Panc1 (cell line): ENCODE data around the gene MYO1A. TPM values are rescaled to one million over a fixed set of nuclear protein-coding genes. Genes with fewer than 3 reads are reported as not detected.

ENCODE experiments used
- ATAC-seq: fragments of 200-7000 bp; cut with Tn5 transposase; 2 replicates; pipeline ENCODE4 v1.9.1; 2020; ENCODE audit warnings: mild to moderate bottlenecking, moderate library complexity
- BruUV-seq: library from RNA; stranded (reverse); fragments of 400-500 nt; replicated peaks from 2 replicates; lab custom pipeline; 2021; lab: Mats Ljungman, UMichigan
- CTCF ChIA-PET: fragments of 300-600 bp; sonication (Branson Sonifier 250); formaldehyde crosslinking; loops from one replicate; lab custom pipeline; 2022; ENCODE audit warnings: antibody characterized with exemption; lab: Charles Lee
- POLR2A ChIA-PET: fragments of 300-600 bp; sonication (Branson Sonifier 250); formaldehyde crosslinking; loops from one replicate; lab custom pipeline; 2022; ENCODE audit warnings: antibody characterized with exemption; lab: Charles Lee
- DNase-seq: peaks from one replicate; pipeline ENCODE4 v3.0.0-alpha.2; 2010; ENCODE audit warnings: low read depth, low spot score
- H3K27ac ChIP-seq: 2 replicates; pipeline ENCODE4 v1.5.1; 2011; ENCODE audit warnings: mild to moderate bottlenecking, low read length, inconsistent platforms
- H3K27me3 ChIP-seq: fragments of 200-500 bp; sonication (Bioruptor generic); 2 replicates; pipeline ENCODE4 v1.6.0; 2014; ENCODE audit warnings: low read length, inconsistent platforms; ENCODE audit not compliant: control insufficient read depth, insufficient read depth
- H3K36me3 ChIP-seq: fragments of 200-500 bp; sonication (Bioruptor generic); 2 replicates; pipeline ENCODE4 v1.5.1; 2014; ENCODE audit warnings: inconsistent platforms, mild to moderate bottlenecking, low read length, moderate library complexity; ENCODE audit not compliant: control insufficient read depth, insufficient read depth
- H3K4me1 ChIP-seq: 2 replicates; pipeline ENCODE4 v1.5.1; 2011; ENCODE audit warnings: inconsistent platforms, mild to moderate bottlenecking, low read length, moderate library complexity; ENCODE audit not compliant: control insufficient read depth, insufficient read depth
- H3K4me3 ChIP-seq, 2 experiments: 2 replicates each; pipeline ENCODE4 v1.5.1; 2011 to 2012; ENCODE audit warnings: low read depth in 2 of 2, low read length in 2 of 2, mild to moderate bottlenecking in 2 of 2, inconsistent platforms in 1 of 2, moderate library complexity in 1 of 2
- H3K9me3 ChIP-seq: fragments of 200-500 bp; sonication (Bioruptor generic); 2 replicates; pipeline ENCODE4 v1.5.1; 2014; ENCODE audit warnings: low read depth, mild to moderate bottlenecking, inconsistent platforms, low read length, moderate library complexity; ENCODE audit not compliant: control insufficient read depth, insufficient read depth
- POLR2AphosphoS5 ChIP-seq: IDR thresholded peaks from 2 replicates; pipeline ENCODE4 v1.6.1; 2012; ENCODE audit warnings: mild to moderate bottlenecking, low read depth, low read length, moderate library complexity
- REST ChIP-seq, 2 experiments: IDR thresholded peaks; 2 replicates each; pipeline ENCODE4 v1.6.1; 2011 to 2012; ENCODE audit warnings: low read depth in 2 of 2, control low read depth in 1 of 2, low read length in 1 of 2, mild to moderate bottlenecking in 1 of 2, moderate library complexity in 1 of 2; ENCODE audit not compliant: insufficient read depth in 1 of 2
- SIN3A ChIP-seq: IDR thresholded peaks from 2 replicates; pipeline ENCODE4 v1.6.1; 2012; ENCODE audit warnings: low read depth, mild to moderate bottlenecking, low read length, moderate library complexity, borderline replicate concordance; ENCODE audit not compliant: insufficient read depth
- TCF7L2 ChIP-seq: IDR thresholded peaks from 2 replicates; pipeline ENCODE4 v1.6.1; 2011; ENCODE audit warnings: mild to moderate bottlenecking, low read depth, low read length, inconsistent platforms
- in situ Hi-C: cut with HindIII; loops from 2 replicates; pipeline ENCODE4 v1.10.0; 2016; ENCODE audit warnings: low sequenced_read_pairs, low pct_unique_long_range_greater_than_20kb
- intact Hi-C: fragments of 100-400 bp; cut with micrococcal nuclease; formaldehyde crosslinking; loops from one replicate; pipeline ENCODE4 v1.10.0; 2022; ENCODE audit not compliant: unreplicated experiment
- total RNA-seq: library from RNA; stranded (reverse); gene quantifications from one replicate; pipeline ENCODE4 v1.2.1, GENCODE V29; 2021; ENCODE audit not compliant: unreplicated experiment
- TF ChIP-seq, protein P1 (sequence below): fragments of 450-650 bp; IDR thresholded peaks from 2 replicates; pipeline ENCODE4 v1.5.1; 2017; ENCODE audit warnings: mild to moderate bottlenecking

Gene MYO1A
- total RNA-seq, 1 experiment from 2014 or later = not detected

DNA sequence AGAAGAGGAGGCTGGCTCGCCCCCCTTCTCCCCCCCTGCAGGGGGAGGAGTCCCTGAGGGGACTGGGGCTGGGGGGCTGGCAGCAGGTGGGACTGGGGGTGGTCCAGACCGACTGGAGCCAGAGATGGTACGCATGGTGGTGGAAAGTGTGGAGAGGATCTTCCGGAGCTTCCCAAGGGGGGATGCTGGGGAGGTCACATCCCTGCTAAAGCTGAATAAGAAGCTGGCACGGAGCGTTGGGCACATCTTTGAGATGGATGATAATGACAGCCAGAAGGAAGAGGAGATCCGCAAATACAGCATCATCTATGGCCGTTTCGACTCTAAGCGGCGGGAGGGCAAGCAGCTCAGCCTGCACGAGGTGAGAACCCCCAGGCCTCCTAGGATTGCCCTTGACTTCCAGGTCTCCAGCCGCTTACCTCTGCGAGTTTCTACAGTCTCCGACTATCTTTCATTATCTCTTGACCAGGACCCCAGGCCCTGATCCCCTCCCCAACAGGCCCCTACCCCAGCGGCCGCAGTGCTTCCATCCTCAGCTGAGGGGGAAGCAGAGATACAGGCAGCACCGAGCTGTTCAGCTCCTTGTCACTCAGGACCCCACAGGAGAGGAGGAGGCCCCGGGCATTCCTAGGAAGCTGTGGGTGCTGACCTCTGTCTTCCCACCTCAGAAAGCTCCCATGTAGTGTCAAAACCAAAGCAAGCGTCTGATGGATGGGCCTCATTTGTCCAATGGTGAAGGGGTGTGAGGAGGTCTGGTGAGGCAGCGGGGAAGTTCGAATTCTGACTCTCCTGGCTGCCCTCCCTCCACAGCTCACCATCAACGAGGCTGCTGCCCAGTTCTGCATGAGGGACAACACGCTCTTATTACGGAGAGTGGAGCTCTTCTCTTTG is 42.0 kb upstream of the MYO1A start:
- Histone ChIP-seq H3K27ac (no peak overlapping the region), H3K4me1 (peaks cover 13% of the 10 kb centered on the region), H3K36me3 (peaks cover 5% of the 10 kb centered on the region; the same call in 1 of the 2 replicates), H3K4me3 (no peak overlapping the region), H3K9me3 (no peaks in the 10 kb centered on the region), H3K27me3 (no peaks in the 10 kb centered on the region)
- intact Hi-C loops = no loop called here
- in situ Hi-C loops = no loop called here
- POLR2A ChIA-PET = interaction anchor here (1.0 kb wide), 1 partner anchor 13 kb away, joined by 3 read pairs; the partner anchor contains the start of gene NEMP1
- ATAC-seq (no peak), DNase-seq (no peak)
- BruUV-seq = no TSS peak
- CTCF ChIA-PET = interaction anchor here (0.7 to 2.4 kb wide), 3 partner anchors 16 to 22 kb away, joined by 4 to 7 read pairs (median 4); no protein-coding TSS in a partner anchor
- TF ChIP-seq, protein P1, sequence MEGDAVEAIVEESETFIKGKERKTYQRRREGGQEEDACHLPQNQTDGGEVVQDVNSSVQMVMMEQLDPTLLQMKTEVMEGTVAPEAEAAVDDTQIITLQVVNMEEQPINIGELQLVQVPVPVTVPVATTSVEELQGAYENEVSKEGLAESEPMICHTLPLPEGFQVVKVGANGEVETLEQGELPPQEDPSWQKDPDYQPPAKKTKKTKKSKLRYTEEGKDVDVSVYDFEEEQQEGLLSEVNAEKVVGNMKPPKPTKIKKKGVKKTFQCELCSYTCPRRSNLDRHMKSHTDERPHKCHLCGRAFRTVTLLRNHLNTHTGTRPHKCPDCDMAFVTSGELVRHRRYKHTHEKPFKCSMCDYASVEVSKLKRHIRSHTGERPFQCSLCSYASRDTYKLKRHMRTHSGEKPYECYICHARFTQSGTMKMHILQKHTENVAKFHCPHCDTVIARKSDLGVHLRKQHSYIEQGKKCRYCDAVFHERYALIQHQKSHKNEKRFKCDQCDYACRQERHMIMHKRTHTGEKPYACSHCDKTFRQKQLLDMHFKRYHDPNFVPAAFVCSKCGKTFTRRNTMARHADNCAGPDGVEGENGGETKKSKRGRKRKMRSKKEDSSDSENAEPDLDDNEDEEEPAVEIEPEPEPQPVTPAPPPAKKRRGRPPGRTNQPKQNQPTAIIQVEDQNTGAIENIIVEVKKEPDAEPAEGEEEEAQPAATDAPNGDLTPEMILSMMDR = no peak
- TF ChIP-seq REST (IDR thresholded peaks at IDR 0.05; ENCODE audit: insufficient read depth in 1 of 2, low read depth in 2 of 2, low read length in 1 of 2) = no peak

GRCh38 chr12:57090924-57091637 is 41.2 kb upstream of the MYO1A start:
- Histone ChIP-seq H3K36me3 (peaks cover 5% of the 10 kb centered on the region; the same call in 1 of the 2 replicates), H3K27ac (no peak overlapping the region), H3K4me3 (no peak overlapping the region), H3K9me3 (no peaks in the 10 kb centered on the region), H3K4me1 (peaks cover 18% of the 10 kb centered on the region), H3K27me3 (no peaks in the 10 kb centered on the region)
- in situ Hi-C loops (no loop called here), intact Hi-C loops (no loop called here)
- ATAC-seq (no peak), DNase-seq (no peak)
- no TSS peak for BruUV-seq
- ChIA-PET POLR2A (no interaction called here), CTCF (interaction anchor here (2.4 kb wide), 1 partner anchor 22 kb away, joined by 7 read pairs; no protein-coding TSS in a partner anchor)
- TF ChIP-seq, protein P1 = no peak
- no peak for TF ChIP-seq POLR2AphosphoS5
- TF ChIP-seq TCF7L2 = no peak
- no peak for TF ChIP-seq REST (IDR thresholded peaks at IDR 0.05; ENCODE audit: insufficient read depth in 1 of 2, low read depth in 2 of 2, low read length in 1 of 2)
- no peak for TF ChIP-seq SIN3A
